Central memory CD8-positive, alpha-beta T cell (primary cell): Measurements from ENCODE around the gene RPS21.

Source experiments
- ATAC-seq: fragments of 150-1000 bp; cut with Tn5 transposase; replicated peaks from 2 replicates; pipeline ENCODE4 v1.10.0; 2022; ENCODE audit warnings: mild to moderate bottlenecking, moderate FRiP score, moderate number of reproducible peaks; ENCODE audit not compliant: poor library complexity, severe bottlenecking; ENCODE audit errors: extremely low read depth
- DNase-seq, 2 donors: peaks; one replicate each; pipeline ENCODE4 v3.0.0; 2021; ENCODE audit warnings: low spot score in 2 of 2
- H3K27ac Mint-ChIP-seq: one replicate; pipeline ENCODE4 v1.8.0; 2022; ENCODE audit warnings: low read depth, mild to moderate bottlenecking, moderate library complexity, mixed read lengths
- H3K27me3 Mint-ChIP-seq: one replicate; pipeline ENCODE4 v1.8.0; 2022; ENCODE audit warnings: mixed read lengths
- H3K36me3 Mint-ChIP-seq: one replicate; pipeline ENCODE4 v1.8.0; 2022; ENCODE audit warnings: mild to moderate bottlenecking, moderate library complexity, mixed read lengths; ENCODE audit not compliant: insufficient read depth
- H3K4me1 Mint-ChIP-seq: one replicate; pipeline ENCODE4 v1.8.0; 2022; ENCODE audit warnings: mixed read lengths
- H3K4me3 Mint-ChIP-seq: one replicate; pipeline ENCODE4 v1.8.0; 2022; ENCODE audit warnings: mild to moderate bottlenecking, moderate library complexity, mixed read lengths
- H3K9me3 Mint-ChIP-seq: one replicate; pipeline ENCODE4 v1.8.0; 2022; ENCODE audit warnings: mixed read lengths

Gene RPS21

DNA sequence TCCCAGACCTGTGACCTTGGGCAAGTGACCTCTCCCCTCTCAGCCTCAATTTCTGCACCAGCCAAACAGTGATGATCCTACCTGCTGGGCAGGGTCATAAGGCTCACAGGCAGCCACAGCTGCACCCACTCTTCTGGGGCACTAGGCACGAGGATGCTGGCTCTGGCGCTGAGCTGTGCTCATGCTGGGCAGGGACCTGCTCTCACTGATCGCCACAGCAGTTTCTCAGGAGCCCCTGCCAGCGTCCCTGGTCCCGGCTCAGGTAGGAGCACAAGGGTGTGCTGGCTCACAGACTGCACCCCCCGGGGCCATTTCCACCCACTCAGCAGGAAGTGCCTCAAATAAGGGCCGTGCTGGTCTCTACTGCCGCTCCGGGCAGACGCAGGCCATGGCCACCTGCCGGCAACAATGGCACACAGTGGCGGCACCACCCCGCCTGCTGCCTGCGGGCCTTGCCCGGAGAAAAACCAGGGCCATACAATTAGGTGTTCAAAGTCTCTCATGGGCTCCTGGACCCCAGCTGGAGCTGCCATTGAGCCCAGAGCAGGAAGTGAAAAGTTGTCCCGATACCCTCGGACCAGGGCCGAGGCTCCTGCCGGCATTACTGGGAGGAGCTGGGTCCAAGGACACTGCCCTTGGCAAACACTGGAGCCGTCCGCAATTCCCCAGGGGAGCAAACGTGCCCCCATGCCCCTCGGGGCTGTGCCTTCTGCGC, 24.7 kb downstream of the RPS21 start:
- peaks cover 7% of the 10 kb centered on the region for H3K36me3 Mint-ChIP-seq
- ATAC-seq (no peak), DNase-seq (no peak)
- peak overlapping the region; percentile 58 for H3K27ac Mint-ChIP-seq
- peaks cover 10% of the 10 kb centered on the region for H3K4me1 Mint-ChIP-seq
- H3K9me3 Mint-ChIP-seq = no peaks in the 10 kb centered on the region
- H3K4me3 Mint-ChIP-seq = no peak overlapping the region
- no peaks in the 10 kb centered on the region for H3K27me3 Mint-ChIP-seq

DNA sequence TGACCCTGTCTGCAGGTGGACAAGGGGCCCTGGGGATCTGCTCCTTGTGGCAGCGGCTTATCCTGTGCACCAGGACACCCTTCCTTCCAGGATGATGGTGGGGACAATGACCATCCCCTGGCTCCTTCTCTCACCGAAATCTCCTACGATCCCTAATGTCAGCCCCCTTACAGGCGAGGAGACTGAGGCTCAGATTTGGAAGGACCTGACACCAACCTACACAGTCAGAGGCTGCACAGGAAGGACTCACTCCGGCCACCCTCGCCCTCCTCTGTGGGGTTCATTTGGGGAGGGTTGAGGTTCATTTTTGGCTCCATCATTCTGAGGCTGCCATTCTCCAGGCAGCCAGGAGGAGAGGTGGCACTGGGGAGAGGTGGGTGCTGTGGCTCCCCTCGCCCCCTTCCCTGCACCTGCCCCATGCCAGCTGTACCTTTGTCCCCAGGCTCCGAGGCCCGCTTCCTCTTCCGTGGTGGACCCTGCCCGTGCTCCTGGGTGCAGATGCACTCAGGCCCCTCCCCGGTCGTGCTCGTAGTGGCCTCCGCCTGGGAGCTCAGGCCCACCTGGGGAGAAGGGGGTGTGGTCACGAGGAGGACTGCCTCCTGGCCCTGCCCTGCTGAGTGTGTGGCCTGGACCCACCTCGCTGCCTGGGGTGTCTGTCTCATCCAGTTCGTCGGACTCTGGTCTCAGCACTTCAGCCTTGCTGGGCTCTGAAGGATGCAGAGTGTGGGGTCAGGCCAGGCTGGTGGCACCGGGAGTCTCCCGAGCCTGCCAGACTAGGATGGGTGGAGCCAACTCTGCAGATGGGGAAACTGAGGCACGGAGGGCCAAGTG, 25.5 kb downstream of the RPS21 start:
- Mint-ChIP-seq H3K4me3 (no peak overlapping the region), H3K27me3 (no peaks in the 10 kb centered on the region), H3K36me3 (peaks cover 4% of the 10 kb centered on the region), H3K4me1 (peaks cover 10% of the 10 kb centered on the region), H3K9me3 (no peaks in the 10 kb centered on the region), H3K27ac (peak overlapping the region; percentile 58)
- DNase-seq = no peak
- no peak for ATAC-seq

DNA sequence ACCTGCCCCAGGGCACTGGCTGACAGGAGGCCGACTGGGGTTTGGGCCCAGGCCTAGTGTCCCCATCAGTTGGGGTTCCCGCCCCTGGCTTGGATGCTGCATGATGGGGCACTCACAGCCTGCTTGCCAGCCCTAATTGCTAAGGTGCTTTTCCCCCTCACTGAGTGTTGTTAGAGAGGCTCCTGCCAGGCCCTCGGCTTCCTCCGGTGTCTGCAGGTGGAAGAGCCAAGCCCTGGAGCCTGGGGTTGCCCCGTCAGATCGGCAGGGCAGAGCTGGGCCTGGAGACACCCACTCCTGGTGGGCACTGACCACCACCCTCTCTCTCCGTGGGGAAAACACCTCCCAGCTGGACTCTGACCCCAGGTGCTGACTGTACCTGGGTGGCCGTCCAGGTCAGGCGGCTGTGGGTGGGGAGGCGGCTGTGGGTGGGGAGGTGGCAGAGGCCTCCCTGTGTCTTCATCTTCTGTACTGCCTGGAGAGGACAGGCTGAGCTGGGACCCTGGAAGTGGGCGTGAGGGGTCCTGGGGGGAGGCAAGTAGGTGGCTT, 26.2 kb downstream of the RPS21 start:
- DNase-seq (no peak), ATAC-seq (no peak)
- Mint-ChIP-seq H3K27me3 (no peaks in the 10 kb centered on the region), H3K4me3 (no peak overlapping the region), H3K36me3 (peaks cover 3% of the 10 kb centered on the region), H3K27ac (no peak overlapping the region), H3K4me1 (peaks cover 10% of the 10 kb centered on the region), H3K9me3 (no peaks in the 10 kb centered on the region)

- no peak for DNase-seq
- Mint-ChIP-seq H3K4me3 (no peak overlapping the region), H3K27ac (no peak overlapping the region), H3K36me3 (peaks cover 3% of the 10 kb centered on the region), H3K4me1 (peaks cover 10% of the 10 kb centered on the region), H3K9me3 (no peaks in the 10 kb centered on the region), H3K27me3 (no peaks in the 10 kb centered on the region)
- ATAC-seq = no peak
Observed at GRCh38 chr20:62413896-62414481, 27.1 kb downstream of the RPS21 start.

DNA sequence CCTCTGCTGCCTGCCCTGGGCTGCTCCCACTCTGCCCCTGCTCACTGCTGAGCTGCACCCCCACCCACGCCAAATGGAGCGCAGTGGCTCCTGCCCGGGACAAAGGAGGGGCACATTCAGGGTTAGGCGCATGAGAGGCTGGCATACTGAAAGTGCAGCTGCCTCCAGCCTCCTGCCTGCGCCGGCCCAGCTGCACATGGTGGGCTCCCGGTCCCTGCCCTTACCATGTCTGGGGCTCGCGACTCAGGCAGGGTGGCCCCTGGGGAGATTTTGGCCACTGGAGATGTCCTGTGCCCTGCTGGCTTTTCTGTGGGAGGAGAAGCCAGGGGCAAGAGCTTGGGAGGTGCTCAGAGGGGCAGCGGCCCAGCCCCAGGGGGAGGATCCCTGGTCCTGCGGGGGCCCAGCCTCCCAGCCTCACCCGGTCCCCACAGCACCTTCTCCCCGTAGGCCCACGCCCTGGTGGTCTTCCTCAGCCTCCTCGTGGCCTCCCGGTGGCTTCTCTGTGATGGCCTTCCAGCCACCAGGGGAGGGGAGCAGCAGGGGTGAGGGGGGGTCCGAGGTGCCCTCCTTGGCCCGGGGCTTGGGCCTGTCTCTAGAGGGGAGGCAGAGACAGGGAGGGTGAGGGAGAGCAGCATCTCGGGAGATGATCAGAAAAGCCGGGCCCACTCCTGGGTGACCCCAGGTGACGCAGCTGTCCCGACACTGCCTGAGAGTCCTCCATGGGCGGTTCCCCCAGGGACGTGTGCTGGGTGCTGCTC, 28.6 kb downstream of the RPS21 start:
- H3K9me3 Mint-ChIP-seq = no peaks in the 10 kb centered on the region
- ATAC-seq (no peak), DNase-seq (no peak)
- H3K36me3 Mint-ChIP-seq = no peaks in the 10 kb centered on the region
- H3K4me3 Mint-ChIP-seq = no peak overlapping the region
- no peak overlapping the region for H3K27ac Mint-ChIP-seq
- no peaks in the 10 kb centered on the region for H3K4me1 Mint-ChIP-seq
- no peaks in the 10 kb centered on the region for H3K27me3 Mint-ChIP-seq

- H3K4me3 Mint-ChIP-seq = no peak overlapping the region
- H3K4me1 Mint-ChIP-seq = no peaks in the 10 kb centered on the region
- ATAC-seq = no peak
- H3K27ac Mint-ChIP-seq = no peak overlapping the region
- no peaks in the 10 kb centered on the region for H3K9me3 Mint-ChIP-seq
- H3K27me3 Mint-ChIP-seq = no peaks in the 10 kb centered on the region
- no peak for DNase-seq
- H3K36me3 Mint-ChIP-seq = no peaks in the 10 kb centered on the region
Observed at GRCh38 chr20:62416651-62417637, 30.0 kb downstream of the RPS21 start.

DNA sequence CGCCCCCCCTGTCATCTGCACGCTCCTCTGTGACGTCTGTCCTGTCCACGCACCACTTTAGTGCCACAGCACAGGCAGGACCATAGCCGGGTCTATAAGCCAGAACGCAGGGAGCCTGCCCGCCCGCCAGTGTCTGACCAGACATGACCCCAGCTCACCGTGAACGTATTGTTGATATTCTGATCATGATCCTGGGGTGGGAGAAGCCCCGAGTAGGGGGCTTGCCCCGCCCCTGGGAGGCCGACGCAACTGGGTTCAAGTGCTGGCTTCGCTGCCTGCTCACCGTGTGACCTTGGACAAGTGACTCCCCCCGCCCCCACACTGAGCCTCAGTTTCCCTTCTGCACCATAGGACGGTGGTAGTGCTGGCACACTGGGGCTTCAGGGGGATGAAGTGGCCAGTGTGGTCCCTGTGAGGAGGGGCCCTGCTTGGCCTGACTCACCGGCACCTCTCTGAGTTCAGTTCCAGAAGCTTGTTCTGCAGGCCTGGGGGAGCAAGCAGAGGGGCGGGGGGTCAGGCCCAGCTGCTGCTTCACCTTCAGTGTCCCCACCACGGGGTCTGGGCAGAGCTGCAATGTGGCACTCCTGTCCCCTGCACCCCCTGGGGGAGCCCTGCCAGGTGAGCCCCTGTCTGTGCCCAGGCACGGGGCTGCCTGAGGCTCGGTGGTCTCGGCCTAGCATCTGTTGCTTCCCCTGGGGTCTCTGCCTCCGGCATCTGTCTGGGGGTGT, 31.2 kb downstream of the RPS21 start:
- Mint-ChIP-seq H3K4me3 (no peak overlapping the region), H3K9me3 (no peaks in the 10 kb centered on the region), H3K4me1 (no peaks in the 10 kb centered on the region), H3K27me3 (no peaks in the 10 kb centered on the region), H3K36me3 (no peaks in the 10 kb centered on the region), H3K27ac (no peak overlapping the region)
- no peak for DNase-seq
- ATAC-seq = no peak

- H3K9me3 Mint-ChIP-seq = no peaks in the 10 kb centered on the region
- H3K4me1 Mint-ChIP-seq = no peaks in the 10 kb centered on the region
- ATAC-seq = no peak
- H3K36me3 Mint-ChIP-seq = no peaks in the 10 kb centered on the region
- no peak overlapping the region for H3K27ac Mint-ChIP-seq
- H3K4me3 Mint-ChIP-seq = no peak overlapping the region
- no peak for DNase-seq
- no peaks in the 10 kb centered on the region for H3K27me3 Mint-ChIP-seq
Observed at GRCh38 chr20:62418709-62419487, 32.0 kb downstream of the RPS21 start.

DNA sequence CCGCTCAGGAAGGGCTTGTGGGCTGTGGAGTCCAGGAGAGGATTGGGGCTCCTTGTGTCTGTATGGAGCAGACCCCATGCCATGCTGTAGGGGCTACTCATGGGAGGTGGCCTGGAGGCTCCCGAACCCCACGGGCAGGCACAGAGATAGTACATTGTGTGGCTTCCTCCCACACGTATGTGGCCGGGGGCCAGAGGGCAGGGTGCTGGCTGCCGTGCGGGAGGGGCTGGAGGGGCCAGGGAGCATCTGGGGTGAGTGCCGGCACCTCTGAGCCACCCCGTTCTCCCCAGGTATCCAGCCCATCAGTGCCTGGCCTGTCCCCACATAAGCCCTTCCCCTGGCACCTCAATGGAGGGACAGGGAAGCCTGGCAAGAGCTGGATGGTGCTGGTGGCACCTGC, 32.9 kb downstream of the RPS21 start:
- ATAC-seq (no peak), DNase-seq (no peak)
- H3K9me3 Mint-ChIP-seq = no peaks in the 10 kb centered on the region
- H3K4me1 Mint-ChIP-seq = no peaks in the 10 kb centered on the region
- no peaks in the 10 kb centered on the region for H3K36me3 Mint-ChIP-seq
- H3K4me3 Mint-ChIP-seq = no peak overlapping the region
- no peaks in the 10 kb centered on the region for H3K27me3 Mint-ChIP-seq
- no peak overlapping the region for H3K27ac Mint-ChIP-seq

DNA sequence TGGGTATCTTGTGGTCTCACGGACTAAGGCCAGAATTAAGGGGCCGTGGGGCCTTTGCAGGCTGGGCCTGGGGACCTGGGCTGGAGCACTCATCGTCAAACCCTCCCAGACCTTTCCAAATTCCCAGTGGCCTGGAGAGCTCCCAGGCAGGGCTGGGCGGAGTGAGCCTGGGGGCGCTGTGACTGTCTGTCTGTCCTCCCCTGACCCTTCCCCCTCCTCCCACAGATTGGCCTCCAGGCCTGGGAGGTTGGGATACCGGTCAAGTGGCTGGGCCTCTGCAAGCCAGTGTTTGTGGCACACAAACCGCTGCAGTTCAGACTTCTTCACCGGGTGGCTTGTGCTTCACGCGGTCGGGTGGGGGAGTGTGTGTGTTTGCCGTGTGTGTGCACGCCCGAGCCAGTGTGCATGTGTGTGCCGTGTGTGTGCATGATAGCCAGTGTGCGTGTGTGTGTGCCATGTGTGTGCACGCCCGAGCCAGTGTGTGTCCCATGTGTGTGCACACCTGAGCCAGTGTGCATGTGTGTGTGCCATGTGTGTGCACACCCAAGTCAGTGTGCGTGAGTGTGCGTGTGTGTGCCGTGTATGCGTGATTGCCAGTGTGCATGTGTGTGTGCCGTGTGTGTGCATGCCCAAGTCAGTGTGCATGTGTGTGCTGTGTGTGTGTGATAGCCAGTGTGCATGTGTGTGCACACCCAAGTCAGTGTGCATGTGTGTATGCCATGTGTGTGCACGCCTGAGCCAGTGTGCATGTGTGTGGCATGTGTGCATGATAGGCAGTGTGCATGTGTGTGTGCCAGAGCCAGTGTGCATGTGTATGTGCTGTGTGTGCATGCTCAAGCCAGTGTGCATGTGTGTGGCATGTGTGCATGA, 34.2 kb downstream of the RPS21 start:
- Mint-ChIP-seq H3K4me1 (no peaks in the 10 kb centered on the region), H3K36me3 (no peaks in the 10 kb centered on the region), H3K4me3 (no peak overlapping the region), H3K27ac (no peak overlapping the region), H3K9me3 (no peaks in the 10 kb centered on the region), H3K27me3 (no peaks in the 10 kb centered on the region)
- DNase-seq = no peak
- ATAC-seq = no peak
